Stimulated activated naive CD8-positive, alpha-beta T cell treated with anti-CD3 and anti-CD28 coated beads, Interleukin-15, Interleukin-2, amounts not matched to agents 100 U/mL and 50 U/mL, for 24 hours (primary cell): ENCODE results near the gene BNIP2.
"Not testable (repeated sequence)": the region's sequence is repeated elsewhere in the genome, so short reads cannot be mapped to it uniquely, and the experiment has no call there.

Experiments
- ATAC-seq: fragments of 150-1000 bp; cut with Tn5 transposase; one replicate; pipeline ENCODE4 v1.10.0; 2021
- DNase-seq: peaks from one replicate; pipeline ENCODE4 v3.0.0; 2021

Gene BNIP2

DNA sequence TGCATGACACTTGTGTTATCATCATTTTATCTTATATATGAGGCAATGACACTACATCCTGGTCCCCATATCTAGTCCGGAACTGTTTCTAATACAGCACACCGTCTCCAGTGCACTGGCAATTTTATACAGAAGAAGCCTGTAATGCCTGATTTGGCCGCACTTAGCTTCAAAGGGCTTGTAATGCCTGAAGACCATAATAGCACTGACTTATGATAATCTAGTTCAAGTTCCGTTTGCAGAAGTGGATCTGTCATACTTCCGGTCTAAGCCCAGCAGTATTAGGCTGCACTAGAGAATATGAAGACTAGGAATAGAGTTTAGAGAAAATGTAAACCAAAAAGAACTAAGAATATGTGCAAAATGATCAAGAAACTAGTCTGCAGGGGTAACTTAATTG is 1.3 kb downstream of the BNIP2 start:
- ATAC-seq (no peak), DNase-seq (no peak)

GRCh38 chr15:59686389-59686788 is 2.7 kb downstream of the BNIP2 start:
- no peak for DNase-seq
- no peak for ATAC-seq

GRCh38 chr15:59685737-59686297 is 3.3 kb downstream of the BNIP2 start:
- no peak for ATAC-seq
- DNase-seq, result no peak

- DNase-seq (no peak), ATAC-seq (no peak)
These were observed 8.2 kb downstream of the BNIP2 start for GRCh38 chr15:59680870-59681269.

GRCh38 chr15:59680346-59680745 is 8.8 kb downstream of the BNIP2 start:
- ATAC-seq (no peak), DNase-seq (no peak)

GRCh38 chr15:59678620-59679019 is 10.5 kb downstream of the BNIP2 start:
- ATAC-seq (no peak), DNase-seq (no peak)

- DNase-seq (no peak), ATAC-seq (no peak)
These were observed 10.9 kb downstream of the BNIP2 start for GRCh38 chr15:59678172-59678571.

DNA sequence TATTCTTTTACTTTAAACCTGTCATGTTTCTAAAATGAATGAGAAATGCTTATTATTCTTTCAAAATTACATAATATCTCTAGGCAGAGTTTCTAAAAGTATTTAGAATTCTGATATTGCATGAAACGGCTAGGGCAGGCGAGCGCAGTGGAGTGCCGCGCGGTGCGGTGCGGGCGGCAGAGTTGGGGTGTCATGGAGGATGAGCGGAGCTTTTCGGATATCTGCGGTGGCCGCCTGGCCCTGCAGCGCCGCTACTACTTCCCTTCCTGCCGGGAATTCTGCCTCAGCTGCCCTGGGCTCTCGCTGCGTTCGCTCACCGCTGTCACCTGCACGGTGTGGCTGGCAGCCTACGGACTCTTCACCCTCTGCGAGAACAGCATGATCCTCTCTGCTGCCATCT is 12.6 kb downstream of the BNIP2 start:
- DNase-seq (no peak), ATAC-seq (no peak)

GRCh38 chr15:59674361-59674877 is 14.7 kb downstream of the BNIP2 start:
- ATAC-seq (no peak), DNase-seq (no peak)

GRCh38 chr15:59668556-59668955 is 20.6 kb downstream of the BNIP2 start:
- no peak for ATAC-seq

DNA sequence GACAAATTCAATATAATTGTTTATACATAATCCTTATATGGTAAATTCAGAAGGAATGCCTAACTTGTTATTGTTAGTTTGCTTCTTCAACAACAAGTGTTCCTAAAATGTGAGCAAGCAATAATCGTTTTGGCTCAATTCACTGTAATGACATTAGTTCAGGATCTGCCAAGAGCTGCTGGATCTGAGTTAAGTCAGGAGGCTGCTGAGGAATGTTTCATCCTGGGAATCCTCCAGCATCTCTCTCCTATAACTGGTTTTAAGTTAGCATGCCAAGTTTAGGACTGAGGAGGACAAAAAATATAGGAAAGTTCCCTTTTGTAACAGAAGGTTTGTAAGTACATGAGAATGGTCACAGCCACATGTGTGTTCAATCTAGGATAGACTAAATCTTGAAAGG is 26.9 kb downstream of the BNIP2 start:
- ATAC-seq (no peak), DNase-seq (no peak)

More at GRCh38 chr15:59668556-59668955, 20.6 kb downstream of the BNIP2 start:
- no peak for DNase-seq

GRCh38 chr15:59659366-59659765 is 29.8 kb downstream of the BNIP2 start:
- no peak for ATAC-seq
- DNase-seq, result no peak

- ATAC-seq (no peak), DNase-seq (no peak)
These were observed 31.4 kb downstream of the BNIP2 start for GRCh38 chr15:59657635-59658125.

DNA sequence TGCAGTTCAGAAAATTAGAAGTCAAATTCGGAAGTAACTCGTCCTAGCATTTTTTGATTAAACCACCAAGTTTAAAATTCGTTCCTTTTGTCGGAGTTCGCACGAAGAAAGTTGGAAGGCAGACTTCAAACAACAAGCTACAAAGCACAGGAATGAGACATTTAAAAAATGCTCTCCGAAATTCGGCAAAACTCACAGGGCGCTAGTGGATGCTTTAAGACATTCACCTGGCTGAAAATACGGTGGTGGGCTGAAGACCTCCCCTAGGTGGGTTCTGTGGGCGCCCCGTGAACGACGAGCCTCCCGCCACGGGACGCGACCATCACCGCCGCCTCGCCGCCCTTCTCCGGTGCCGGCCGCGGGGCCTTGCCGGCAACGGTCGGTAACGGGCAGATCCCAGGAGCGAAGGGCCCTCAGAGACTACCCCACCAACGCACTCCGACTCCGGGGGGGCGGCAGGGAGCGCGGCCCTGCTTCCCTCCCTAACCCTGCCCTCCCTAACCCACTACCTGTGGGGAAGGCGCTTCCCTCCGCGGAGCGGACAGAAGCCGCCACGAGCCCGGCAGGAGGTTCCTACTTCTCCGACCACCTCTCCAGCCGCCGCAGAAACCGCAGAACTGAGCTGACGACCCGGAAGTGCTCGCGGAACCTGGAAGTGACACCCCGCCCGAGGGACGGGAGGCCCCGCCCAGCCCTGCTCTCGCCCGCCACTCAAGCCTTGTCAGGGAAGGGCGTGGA is 32.1 kb downstream of the BNIP2 start, which contains the start of gene GTF2A2:
Gene GTF2A2 (minus strand): TSS at position 619 of the 738 bp plus-strand sequence. CDS start 5,238 bp downstream, outside the sequence.
- peak; percentile 96 for DNase-seq
- ATAC-seq, result peak; percentile 100

DNA sequence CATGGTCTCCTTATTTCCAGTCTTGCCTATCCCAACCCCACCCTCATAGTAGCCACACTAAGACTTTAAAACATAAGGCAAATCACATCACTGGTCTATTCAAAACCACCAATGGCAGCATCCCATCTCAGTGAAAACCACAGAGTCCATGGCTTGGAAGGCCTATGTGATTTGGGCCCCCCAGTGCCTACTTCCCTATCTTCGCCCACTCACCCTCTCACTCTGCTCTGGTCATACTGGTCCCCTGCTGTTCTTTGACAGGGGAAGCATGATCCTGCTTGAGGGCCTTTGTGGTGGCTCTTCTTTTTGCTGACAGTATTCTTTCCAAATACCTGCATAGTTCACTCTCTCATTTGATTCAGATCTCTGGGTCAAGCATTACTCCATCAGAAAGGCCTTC is 35.1 kb downstream of the BNIP2 start:
- DNase-seq, result no peak
- ATAC-seq, result no peak

- ATAC-seq, result no peak
These were observed 39.5 kb downstream of the BNIP2 start for GRCh38 chr15:59649603-59650002.

DNA sequence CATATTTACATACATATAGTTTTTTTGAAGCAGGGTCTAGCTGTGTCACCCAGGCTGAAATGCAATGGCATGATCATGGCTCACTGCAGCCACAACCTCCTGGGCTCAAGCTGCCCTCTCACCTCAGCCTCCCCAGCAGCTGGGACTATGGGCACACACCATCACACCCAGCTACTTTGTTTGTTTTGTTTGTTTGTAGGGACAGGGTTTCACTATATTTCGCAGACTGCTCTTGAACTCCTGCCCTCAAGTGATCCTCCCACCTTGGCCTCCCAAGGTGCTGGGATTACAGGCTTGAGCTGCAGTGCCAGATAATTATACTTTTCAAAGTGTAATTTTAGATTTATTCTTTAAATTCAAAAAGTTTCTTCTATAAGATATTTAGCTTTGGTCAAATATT is 42.0 kb downstream of the BNIP2 start:
- DNase-seq (no peak), ATAC-seq (no peak)

More at GRCh38 chr15:59649603-59650002, 39.5 kb downstream of the BNIP2 start:
- no peak for DNase-seq

DNA sequence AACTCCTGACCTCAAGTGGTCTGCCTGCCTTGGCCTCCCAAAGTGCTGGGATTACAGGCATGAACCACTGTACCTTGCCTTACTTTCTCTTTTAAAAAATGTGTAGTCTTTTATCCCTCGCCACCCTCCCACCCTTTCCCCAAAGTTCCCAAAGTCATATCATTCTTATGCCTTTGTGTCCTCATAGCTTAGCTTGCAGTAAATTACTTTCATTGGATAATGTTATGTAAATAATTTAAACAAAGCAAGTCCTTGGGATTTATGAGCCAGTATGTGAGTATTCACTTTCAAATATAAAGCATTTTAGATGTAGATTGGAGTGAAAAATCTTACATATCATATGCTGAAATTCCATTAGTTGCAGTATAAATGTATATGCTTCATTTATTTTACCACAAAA is 42.8 kb downstream of the BNIP2 start:
- no peak for ATAC-seq
- DNase-seq, result no peak

DNA sequence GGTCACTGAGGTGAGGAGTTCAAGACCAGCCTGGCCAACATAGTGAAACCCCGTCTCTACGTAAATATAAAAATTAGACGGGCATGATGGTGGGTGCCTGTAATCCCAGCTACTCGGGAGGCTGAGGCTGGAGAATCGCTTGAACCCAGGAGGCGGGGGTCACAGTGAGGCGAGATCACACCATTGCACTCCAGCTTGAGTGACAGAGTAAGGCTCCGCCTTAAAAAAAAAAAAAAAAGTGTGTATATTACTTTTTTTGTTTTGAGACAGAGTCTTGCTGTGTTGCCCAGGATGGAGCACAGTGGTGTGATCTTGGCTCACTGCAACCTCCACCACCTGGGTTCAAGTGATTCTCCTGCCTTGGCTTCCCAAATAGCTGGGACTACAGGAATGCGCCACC is 43.3 kb downstream of the BNIP2 start:
- not testable (repeated sequence) for ATAC-seq, DNase-seq

DNA sequence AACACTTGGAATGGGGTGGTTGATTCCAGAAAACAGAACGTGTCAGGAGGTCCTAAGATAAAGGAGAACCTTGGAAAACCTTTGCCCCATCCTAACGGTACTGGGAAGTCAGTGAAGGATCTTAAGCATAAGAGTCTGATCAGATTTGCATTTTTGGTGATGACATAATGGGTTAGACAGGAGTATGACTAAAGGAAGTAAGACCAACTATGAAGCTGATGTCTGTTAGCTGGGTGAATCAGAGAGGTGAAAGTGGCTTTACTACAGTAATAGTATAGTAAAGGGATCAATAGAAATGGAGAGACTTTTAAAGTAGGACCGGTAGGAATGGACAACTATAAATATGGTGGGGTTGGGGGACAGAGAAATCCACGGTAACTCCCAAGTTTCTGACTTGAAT is 44.4 kb downstream of the BNIP2 start:
- ATAC-seq, result no peak

DNA sequence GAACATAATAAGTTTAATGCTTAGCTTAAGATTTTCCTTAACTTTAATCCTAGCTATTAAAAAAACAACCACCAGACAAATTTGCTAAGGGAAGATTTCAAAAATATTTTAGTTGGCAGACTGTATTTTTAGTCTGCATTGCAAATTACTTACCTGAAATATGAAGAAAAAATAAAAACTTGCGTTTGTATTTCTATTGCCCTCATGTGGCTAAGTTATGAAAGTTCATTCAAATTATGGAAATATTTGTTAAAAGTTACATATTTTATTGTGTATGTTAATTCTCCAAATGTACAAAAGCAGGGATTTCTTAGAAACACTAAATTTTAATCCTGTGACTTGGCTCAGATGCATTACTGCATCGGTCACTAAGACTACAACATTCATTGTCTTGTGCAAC is 46.8 kb downstream of the BNIP2 start:
- DNase-seq (no peak), ATAC-seq (no peak)

More for the DNA sequence above, 44.4 kb downstream of the BNIP2 start:
- DNase-seq, result no peak

DNA sequence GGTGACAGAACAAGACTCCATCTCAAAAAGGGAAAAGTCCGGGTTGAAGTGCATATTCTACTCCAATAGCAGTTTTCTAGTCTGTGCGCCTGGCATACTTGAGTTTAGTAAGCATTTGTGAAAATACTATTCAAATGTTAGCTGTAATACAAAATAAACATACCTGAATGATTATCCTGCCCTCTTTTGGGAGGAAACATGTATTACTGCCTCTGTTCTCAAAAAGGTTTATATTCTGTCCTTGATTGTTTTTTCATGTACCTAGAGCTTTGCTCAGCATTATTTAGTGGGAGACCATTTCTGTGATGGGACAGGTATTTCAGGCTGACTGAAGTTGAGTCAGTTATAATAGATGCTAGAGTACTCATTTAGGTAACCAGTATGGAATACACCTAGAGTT is 51.6 kb downstream of the BNIP2 start:
- not testable (repeated sequence) for DNase-seq, ATAC-seq

- ATAC-seq (no peak), DNase-seq (no peak)
These were observed 52.9 kb downstream of the BNIP2 start for GRCh38 chr15:59636184-59636583.
